Fibroblast of the aortic adventitia (primary cell): Measurements from ENCODE around the gene METAP1. TPM values are rescaled to one million over a fixed set of nuclear protein-coding genes. Genes with fewer than 3 reads are reported as not detected.
"Not testable (repeated sequence)": the region's sequence is repeated elsewhere in the genome, so short reads cannot be mapped to it uniquely, and the experiment has no call there.

Experiments
- DNase-seq: peaks from one replicate; pipeline ENCODE4 v3.0.0-alpha.2; 2010; ENCODE audit warnings: low read depth
- H3K4me3 ChIP-seq: 2 replicates; pipeline ENCODE4 v1.5.1; 2011; ENCODE audit warnings: low read depth, mild to moderate bottlenecking, control low read depth, low read length, moderate library complexity
- CTCF ChIP-seq: IDR thresholded peaks from 2 replicates; pipeline ENCODE4 v1.5.1; 2011; ENCODE audit warnings: mild to moderate bottlenecking, low read length, control low read depth, inconsistent platforms; ENCODE audit not compliant: insufficient read depth
- total RNA-seq: library from RNA; depleted of rRNA; stranded (reverse); fragments of >200 nt; gene quantifications from 2 replicates; pipeline ENCODE4 v1.2.3, GENCODE V29; 2012; ENCODE audit warnings: low replicate concordance

The METAP1 gene
- total RNA-seq, 1 donor: 57.5 TPM

GRCh38 chr4:99090481-99091215 lies 95.1 kb downstream of the METAP1 start:
- peak; percentile 61 for DNase-seq
- peak overlapping the region; percentile 99 for H3K4me3 ChIP-seq

GRCh38 chr4:99091216-99091575 lies 95.7 kb downstream of the METAP1 start:
- no peak for DNase-seq
- H3K4me3 ChIP-seq: peak overlapping the region; percentile 99
- TF ChIP-seq CTCF: no peak

More at GRCh38 chr4:99090481-99091215, 95.1 kb downstream of the METAP1 start:
- no peak for TF ChIP-seq CTCF

- not testable (repeated sequence) for H3K4me3 ChIP-seq, DNase-seq
Measured at GRCh38 chr4:99091841-99092240, 96.3 kb downstream of the METAP1 start.

GRCh38 chr4:99099311-99099710 lies 103.8 kb downstream of the METAP1 start:
- H3K4me3 ChIP-seq: no peak overlapping the region
- no peak for TF ChIP-seq CTCF
- DNase-seq: no peak

- peak; percentile 21 for DNase-seq
- not testable (repeated sequence) for H3K4me3 ChIP-seq
Measured at GRCh38 chr4:99099814-99100213, 104.3 kb downstream of the METAP1 start.

GRCh38 chr4:99100876-99101275 lies 105.4 kb downstream of the METAP1 start:
- no peak for DNase-seq
- TF ChIP-seq CTCF: no peak
- H3K4me3 ChIP-seq: no peak overlapping the region

- H3K4me3 ChIP-seq: no peak overlapping the region
- no peak for DNase-seq
- no peak for TF ChIP-seq CTCF
Measured at GRCh38 chr4:99102634-99103033, 107.1 kb downstream of the METAP1 start.

- H3K4me3 ChIP-seq: no peak overlapping the region
- no peak for DNase-seq
- no peak for TF ChIP-seq CTCF
Measured at GRCh38 chr4:99103166-99103565, 107.6 kb downstream of the METAP1 start.
